GM18868 (cell line): ENCODE measurements around the gene ATG2A.

ENCODE experiments used
- ATAC-seq: cut with Tn5 transposase; IDR thresholded peaks from one replicate; pipeline ENCODE4 v1.9.1; 2021; ENCODE audit warnings: mild to moderate bottlenecking, moderate library complexity; ENCODE audit not compliant: unreplicated experiment

The ATG2A gene

DNA sequence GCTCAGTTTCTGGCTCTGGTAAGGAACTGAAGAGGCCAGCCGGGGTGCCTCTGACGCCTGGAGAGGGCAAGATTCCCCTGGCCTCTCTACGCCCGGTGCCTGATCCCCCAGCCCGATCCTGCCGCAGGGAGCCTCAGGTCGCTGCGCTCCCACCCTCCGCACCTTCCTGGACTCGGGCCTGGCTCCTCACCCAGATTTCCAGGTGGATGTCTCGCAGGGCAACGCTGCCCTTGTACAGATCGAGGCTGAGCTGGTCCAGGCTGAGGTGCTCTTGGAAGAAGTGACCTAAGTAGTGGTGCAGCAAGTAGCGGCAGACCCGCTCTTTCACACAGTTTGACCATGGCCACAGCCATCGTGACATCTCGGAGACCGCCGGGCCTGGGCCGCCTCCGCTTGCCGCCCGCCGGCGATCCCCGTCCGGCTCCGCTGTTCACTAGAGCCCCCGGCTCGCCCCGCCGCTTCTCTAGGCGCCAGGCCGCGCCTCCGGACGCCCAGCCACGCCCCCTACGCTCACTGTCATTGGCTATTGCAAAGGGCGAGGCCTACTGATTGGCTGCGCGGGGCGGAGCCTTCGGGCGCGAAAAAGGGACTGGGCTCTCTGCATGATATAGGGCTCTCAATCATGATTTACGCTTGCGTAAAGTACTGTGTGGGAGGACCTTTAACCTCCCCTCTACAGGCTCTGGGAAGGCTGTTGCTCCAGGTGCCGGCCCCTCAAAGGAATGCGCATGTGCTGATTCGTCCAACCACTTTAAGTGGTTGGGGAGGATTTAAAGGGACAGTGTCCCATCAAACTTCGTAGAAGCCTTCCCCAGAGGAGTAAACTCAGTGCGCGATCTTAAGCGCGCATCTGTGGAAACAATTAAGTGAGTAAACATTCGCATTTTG is at the start of gene ATG2A:
TSS of gene ATG2A (minus strand) at position 435 of the 888 bp plus-strand sequence. CDS start at position 361, 74 bp downstream.
- peak; percentile 94 for ATAC-seq

DNA sequence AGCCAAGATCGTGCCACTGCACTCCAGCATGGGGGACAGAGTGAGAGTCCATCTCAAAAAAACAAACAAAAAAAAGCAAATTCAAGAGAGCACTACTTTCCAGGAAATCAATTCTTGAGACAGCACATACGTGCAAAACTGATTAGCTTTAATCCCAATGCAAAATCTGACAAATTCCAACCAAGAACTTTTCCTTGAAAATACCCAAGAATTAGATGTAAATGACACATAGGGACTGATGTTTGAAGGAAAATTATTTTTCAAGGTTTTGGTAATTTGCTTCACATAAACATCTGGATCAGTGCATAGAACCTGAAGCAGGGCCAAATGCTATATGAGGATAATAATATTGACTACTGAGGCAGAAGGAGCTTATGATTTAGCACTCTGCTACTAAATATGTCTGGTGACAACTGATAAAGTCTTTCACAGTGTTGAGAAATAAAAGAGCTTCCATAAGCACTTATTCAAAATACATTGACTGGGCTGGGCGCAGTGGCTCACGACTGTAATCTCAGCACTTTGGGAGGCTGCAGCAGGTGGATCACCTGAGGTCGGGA is 46.1 kb upstream of the ATG2A start:
- no peak for ATAC-seq

DNA sequence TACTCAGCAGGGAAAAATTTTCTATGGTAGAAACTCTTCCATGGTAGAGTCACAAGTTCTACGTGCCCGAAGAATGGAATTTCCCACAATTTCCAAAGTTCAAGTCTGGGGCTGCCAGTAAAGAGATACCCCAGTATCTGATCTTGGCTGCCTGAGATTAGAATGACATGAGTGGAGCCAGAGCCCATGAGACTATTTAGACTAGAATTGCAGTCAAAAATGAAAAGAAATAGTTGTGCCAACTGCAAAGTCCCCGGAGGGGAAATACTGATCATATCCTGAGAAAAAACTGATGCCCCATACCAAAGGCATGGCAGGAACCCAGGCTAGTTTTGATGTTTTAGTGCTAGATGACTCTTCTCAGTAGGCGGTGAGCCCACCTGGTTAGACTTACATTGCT is 43.7 kb upstream of the ATG2A start:
- ATAC-seq, result no peak

DNA sequence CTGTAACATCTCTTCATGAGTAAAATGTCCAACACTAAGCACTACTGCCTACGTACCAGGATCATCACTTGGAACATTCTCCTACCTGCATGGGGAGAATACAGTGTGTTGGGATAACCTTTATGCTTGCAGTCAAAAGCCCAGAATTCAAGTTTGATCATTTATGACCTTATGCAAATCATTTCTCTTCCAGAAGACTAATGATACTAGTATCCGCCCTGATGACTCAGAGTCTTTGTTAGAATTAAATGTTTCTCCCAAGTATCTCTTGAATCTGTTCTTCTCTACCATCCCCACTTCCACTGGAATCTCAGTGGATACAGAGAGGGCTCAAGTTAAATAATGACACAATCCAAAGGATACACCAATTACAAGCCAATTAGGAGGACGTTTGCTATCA is 42.5 kb upstream of the ATG2A start:
- no peak for ATAC-seq

DNA sequence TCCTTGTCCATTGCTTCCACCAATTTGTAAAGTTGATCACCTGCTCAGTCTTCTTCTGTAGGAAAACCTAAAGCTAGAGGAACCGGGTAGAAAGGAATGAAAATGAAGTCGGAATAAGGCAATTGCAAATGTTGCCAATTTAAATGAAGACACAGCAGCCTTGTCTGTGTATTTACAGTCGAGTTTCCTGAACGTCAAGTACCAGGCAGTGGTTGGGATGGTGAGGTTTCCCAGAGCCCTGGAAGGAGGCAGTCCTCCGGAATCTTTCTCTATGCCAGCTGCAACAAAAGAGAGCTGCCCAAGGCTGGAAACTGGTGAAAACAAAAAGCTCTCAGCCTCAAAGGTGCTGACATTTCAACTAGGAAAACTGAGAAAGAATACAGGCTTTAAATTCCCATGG is 37.2 kb upstream of the ATG2A start:
- ATAC-seq, result no peak

DNA sequence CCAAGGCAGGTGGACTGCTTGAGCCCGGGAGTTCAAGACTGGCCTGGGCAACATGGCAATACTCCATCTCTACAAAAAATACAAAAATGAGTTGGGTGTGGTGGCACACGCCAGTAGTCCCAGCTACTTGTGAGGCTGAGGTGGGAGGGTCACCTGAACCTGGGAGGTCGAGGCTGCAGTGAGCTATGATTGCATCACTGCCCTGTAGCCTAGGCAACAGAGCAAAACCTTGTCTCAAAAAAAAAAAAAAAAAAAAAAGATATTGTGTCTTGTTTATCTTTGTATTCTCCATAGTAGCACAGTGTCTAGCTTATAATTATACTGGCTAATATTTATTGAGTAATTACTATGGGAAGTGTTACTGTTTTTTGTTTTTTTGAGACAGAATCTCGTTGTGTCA is 34.5 kb upstream of the ATG2A start:
- ATAC-seq, result no peak

DNA sequence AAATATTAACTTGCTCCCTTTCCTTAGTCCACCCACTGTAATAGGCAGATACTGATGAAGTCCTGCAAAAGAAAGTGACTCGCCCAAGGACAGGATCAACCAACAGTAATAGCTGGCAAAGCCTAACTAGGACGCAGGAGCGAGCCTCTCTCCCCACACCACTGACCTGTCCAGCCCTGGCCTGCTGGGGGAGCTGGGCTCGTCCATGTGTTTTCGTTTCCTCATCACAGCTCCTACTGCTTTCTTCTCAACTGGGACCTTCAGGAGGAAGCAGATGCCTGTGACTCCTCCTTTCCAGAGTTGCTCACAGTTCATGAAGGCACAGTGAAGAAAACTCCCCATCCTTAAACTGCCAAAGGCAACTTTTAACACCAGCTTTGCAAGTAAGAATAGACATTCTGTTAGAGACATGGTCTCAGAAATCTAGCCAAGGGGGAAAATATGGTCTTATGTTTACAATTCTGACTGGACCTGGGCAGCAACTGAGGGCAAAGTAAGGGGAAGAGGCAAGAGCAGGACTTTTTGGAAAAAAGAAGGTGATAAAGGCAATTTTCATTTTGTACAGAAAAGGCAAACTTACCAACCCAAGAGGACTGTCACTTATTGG is 30.3 kb upstream of the ATG2A start:
- no peak for ATAC-seq

DNA sequence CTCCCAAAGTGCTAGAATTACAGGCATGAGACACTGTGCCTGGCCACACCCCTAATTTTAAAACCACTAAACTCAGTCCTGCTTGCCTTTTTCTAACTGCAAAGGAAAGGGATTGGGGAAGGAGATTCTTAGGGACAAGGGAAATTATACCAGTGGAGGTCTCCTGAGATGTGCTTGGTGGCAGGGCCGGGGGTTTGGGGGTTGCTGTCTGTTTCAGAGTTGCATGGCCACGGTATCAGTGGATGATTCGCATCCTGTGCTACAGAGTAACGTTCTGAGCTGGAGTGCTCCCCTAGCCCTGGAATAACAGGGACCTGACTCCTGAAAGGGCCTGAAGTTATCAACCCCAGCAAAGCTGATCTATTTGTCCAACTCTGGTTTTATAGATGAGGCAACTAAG is 19.5 kb upstream of the ATG2A start:
- no peak for ATAC-seq

DNA sequence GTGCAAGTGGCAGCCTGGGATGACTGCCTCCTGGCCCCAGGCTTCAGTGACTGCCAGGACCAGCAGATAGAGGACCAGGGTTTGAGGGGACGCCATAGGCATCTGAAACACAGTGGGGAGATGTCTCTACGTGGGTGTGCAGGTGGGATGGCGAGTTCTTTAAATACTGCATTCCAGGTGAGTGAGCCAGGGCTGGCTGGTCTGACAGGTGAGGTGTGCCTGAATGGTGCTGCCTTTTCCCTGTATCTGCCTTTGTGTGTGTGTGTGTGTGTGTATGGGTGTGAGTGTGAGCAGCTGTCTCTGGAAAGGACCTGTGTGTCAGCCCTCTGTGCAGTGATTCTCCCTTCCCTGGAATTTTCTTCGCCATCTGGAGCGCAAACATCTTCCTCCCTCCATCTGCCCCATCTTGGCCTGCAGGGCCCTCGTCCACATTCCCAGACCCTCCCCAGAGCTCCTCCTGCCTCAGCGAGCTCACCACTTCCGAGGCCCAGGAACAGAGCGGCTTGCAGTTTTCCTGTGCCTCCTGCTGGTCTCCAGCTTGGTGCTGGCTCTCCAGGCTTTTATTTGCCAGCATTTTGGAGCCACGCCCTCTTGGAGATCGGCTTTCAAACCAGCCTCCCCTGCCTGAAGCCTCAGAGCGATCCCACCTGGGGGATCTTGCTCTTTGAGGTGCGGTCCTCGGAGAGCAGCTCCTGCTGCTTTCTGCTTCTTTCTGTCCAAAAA is 18.5 kb upstream of the ATG2A start, which contains the start of gene GPHA2:
TSS of gene GPHA2 (minus strand) at position 535 of the 723 bp plus-strand sequence. CDS start at position 102, 433 bp downstream.
- no peak for ATAC-seq

DNA sequence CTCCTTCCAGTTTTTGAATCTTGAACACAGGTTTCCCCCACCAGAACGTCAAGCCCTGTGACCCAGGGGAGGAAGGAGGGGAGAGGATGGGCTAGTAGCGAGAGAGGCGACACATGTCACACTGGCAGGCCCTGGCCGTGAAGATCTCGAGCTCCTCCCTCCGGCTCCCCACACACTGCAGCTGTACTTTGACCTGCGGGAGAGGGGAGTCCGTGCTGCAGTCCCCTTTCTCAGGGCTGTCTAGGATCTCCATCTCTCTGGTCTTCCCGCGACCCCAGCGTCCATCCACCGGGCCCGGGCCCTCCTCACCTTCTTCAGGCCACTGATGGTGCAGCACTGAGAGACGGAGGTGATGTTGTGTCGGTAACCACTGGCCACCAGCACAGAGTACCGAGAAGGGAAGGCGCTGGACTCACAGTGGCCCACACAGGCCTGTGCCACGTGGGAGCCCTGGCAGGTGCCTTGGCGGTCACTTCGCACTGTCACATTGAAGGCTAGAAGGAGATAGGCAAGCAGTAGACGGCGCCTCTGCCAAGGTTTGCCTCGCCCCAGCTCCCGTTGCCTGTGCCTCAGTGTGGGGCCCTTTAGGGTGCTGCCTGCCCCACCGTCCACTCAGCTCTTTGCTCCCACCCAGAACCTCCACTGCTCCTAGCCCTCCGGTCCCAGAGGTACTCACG is 17.8 kb upstream of the ATG2A start:
- ATAC-seq, result no peak

DNA sequence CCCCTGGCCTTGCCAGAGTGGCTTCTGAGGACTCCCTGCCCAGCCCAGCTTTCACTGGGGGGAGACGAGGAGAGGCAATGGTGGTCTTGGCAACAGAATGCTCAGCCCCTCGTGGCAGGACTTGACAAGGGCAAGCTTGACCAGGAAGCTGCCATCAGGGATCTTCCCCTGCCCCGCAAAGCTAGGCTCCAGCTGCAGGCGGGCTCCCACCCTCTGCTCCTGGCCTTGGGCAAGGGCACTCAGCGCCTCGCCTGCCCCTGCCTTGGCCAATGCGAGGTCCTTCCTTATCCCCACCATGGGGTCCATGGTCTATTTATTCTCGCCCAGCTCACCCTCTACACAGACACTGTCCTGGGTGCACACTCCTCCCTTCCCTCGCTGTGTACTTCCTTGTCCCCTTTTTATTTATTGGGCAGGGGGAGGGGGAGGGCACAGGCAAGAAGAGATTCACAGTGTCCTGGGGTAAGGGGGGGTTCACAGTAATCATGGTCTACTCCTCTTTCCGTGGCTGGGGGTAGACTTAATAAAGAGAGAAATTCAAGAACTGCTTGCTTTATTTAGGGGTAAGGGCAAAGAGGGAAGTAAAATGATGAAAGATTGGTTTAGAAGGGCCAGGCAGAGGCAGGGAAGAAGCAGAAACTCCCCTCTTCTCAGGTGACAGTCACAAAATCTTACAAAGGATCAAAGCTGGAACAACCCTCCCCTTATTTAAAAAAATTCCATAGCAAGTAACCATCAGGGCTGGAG is 17.1 kb upstream of the ATG2A start:
- ATAC-seq, result no peak

DNA sequence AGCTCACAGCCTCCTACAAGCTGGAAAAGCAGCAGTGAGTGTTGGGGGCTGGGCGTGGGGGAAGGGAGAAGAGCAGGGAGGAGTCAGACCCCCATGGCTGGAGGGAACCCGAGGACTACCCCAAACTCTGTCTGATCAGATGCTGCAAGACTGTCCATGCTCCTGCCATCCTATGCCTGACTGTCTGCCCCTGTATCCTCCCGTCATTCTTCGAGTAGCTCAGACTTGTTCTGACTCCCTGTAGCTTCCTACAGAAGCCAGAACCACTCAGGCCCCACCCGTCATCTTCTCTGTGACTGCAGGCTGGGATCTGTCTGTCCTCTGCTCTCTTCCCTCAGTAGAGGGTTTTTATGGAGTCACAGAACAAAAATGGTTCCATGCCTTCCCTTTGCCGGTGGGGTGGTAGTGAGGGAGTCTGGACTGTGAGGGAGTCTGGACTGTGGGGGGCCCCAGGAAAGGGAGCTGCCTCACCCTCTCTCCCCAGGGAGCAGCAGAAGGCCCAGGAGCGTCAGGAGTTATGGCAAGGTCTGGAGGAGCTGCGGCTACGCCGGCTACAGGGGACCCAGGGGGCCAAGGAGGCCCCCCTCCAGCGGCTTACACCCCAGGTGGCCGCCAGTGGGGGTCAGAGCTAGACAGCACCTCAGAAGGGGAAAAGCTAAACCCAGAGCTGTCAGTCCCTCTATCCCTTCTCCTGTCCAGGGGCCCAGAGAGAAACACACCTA is 16.4 kb upstream of the ATG2A start:
- ATAC-seq, result no peak

DNA sequence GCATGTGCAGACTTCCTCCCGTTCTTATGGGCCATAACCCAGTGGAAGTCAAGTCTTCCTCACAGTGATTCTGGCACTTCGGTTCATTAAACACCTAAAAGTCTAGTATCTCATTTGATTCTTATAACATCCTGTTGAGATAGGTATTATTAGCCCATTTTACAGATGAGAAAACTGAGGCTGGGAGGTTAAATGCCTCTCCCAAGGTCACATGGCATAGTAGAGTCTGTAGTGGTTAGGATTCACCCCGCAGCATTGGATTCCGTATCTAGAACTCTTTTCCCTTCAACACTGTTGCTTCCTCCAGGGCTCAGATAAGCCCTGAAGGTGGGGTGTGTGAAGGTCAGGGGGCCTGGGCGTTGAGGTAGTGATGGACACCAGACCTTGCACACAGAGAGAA is 15.3 kb upstream of the ATG2A start:
- no peak for ATAC-seq

DNA sequence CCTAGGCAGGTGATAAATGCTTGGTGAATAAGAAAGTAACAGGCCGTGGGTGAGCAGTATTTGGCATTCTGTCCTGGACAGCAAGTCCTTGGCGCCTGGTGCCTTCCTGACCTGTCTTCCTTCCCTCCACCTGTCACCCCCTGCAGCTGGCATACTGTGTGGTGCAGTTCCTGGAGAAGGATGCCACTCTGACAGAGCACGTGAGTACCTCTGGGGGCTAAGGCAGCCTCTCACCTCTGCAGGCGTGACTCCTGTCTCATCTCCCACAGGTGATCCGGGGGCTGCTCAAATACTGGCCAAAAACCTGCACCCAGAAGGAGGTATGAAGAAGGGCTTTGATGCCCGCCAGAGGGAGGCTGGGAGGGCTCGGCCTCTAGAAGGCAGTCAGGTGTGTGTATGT is 14.3 kb upstream of the ATG2A start:
- no peak for ATAC-seq

DNA sequence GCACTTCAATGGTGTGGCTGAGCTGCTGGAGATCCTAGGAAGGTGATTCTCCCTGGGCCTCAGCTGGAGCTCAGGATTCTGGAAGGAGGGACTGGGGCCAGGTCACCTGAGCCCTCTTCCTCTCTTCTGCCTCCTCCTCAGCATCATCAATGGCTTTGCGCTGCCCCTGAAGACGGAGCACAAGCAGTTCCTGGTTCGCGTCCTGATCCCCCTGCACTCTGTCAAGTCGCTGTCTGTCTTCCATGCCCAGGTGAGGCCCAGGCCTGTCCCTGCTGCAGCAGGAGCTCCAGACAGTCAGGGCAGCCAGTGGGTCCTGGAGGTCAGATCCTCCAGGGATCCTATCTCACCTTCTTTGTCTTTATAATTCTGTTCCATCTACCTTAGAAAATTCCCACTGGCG is 13.3 kb upstream of the ATG2A start:
- no peak for ATAC-seq

DNA sequence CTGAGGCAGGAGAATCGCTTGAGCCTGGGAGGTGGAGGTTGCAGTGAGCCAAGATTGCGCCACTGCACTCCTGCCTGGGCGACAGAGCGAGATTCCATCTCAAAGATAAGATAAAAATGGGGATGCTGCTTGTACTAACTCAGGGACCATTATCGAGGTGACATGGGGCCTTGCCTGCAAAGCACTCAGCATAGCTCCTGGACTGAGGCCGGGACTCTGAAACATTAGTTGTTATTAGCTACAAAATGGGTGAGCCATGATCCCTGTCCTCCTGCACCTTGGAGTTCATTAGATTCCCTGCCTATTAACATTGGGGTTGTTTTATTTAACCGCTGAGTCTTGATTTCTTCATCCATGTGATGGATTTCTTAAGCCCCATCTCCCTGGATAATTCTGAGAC is 12.6 kb upstream of the ATG2A start:
- no peak for ATAC-seq

DNA sequence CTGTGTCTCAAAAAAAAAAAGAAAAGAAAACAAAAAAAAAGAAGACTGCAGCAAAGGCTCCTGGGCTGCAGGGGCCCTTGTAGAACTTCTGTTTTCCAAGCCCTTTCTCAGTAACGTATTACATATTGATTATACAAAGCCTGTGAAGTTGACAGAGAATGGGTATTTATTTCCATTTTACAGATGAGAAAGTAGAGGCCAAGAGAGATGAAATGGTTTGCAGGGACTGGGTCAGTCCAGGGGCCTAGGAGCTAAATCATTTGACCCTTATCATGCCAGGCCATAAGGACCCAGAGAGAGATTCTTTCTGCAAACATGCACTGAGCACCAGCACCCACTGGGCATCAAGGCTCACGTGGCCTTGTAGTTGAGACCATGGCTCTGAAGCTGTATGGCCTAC is 11.9 kb upstream of the ATG2A start:
- no peak for ATAC-seq

DNA sequence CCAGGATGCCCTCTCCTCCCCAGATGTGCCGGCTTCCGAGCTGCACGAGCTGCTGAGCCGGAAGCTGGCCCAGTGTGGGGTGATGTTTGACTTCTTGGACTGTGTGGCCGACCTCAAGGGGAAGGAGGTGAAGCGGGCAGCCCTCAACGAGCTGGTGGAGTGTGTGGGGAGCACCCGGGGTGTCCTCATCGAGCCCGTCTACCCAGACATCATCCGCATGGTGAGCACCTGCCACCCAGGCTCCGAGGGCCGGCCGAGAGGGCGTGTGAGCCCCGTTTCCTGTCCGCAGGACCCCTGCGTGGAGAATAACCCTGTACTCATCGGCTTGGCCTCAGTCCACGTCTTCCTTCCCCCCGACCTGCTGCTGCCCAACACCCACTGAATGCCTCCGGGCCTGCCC is 9.7 kb upstream of the ATG2A start:
- ATAC-seq, result no peak
